ENCODE results near the gene HSPG2.

HSPG2 gene

DNA sequence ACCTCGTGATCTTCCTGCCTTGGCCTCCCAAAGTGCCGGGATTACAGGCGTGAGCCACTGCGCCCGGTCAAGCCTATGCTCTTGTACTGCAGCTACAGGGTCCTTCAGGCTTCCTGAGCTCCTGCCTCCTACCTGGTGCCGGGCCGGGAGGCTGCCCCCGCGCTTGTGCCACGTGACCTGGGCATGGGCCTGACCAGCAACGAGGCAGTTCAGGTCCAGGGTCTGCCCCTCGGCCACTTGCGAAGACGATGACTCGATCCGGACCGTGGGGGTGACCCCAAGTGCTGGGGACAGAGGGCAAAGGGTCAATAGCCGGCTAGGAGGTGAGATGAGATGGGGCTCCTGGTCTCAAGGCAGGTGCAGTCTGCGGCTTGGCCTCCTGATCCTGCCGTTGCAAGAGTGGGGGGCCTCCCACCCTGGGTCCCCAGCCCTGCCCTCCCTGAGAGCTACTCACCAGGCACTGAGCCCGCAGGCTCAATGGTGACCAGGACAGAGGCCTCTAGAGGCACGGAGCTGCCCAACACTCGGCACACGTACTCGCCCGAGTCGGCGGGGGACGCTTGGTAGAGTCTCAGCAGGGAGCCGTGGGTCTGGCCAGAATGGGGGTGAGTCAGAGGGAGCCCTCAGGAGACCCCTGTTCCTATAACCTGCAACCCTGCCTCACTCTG lies 87.1 kb downstream of the HSPG2 start:
- no peak for DNase-seq (ENCODE audit: low read depth in 1 of 2, low spot score in 1 of 2)

DNA sequence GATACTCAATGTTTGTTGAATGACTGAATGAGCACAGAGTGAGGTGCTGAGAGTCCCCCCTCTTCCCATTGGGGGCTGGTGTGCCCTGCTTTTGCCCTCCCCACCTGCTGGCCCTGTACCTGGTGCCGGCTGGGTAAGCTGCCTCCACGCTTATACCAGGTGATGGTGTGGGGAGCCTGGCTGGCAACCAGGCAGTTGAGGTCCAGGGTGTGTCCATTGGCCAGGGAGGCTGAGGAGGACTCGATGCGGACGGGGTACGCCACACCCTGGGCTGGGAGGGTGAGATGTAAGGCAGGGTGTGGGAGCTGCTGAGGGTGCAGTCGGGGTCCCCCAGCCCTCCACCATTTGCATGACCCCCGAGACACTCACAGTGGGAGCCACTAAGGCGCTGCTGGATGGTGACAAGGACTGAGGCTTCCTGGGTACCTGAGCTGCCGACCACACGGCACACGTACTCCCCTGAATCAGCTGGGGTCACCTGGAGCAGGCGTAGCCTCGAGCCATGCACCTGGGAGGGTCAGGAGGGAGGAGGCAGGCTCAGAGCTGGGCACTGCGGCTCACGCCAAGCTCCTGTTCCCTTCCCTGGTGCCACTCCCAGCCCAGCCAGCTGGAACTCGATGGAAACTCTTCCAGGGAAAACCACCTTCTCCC lies 88.5 kb downstream of the HSPG2 start:
- DNase-seq (ENCODE audit: low read depth in 1 of 2, low spot score in 1 of 2) = no peak

- no peak for DNase-seq (ENCODE audit: low read depth in 1 of 2, low spot score in 1 of 2)
Measured at GRCh38 chr1:21847223-21848205, 89.6 kb downstream of the HSPG2 start.

- DNase-seq (ENCODE audit: low read depth in 1 of 2, low spot score in 1 of 2) = no peak
Measured at GRCh38 chr1:21845646-21846641, 91.2 kb downstream of the HSPG2 start.

- DNase-seq (ENCODE audit: low read depth in 1 of 2, low spot score in 1 of 2) = no peak
Measured at GRCh38 chr1:21843996-21844395, 93.1 kb downstream of the HSPG2 start.

DNA sequence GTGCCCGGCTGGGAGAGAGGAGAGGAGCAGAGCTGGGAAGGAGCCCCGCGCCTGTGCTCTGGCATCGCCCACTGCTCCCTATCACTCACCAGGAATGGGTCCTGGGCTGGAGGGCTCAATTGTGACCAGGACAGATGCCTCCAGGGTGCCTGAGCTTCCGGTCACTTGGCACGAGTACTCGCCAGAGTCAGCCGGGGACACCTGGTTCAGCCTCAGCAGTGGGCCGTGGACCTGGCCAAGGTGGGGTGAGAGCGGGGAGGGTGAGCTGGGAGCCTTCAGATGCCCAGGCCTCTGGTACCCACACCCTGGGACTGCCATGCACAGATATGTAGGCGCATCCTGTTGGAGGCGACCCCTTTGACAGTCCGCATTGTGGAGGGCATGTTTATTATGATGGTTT lies 93.9 kb downstream of the HSPG2 start:
- DNase-seq (ENCODE audit: low read depth in 1 of 2, low spot score in 1 of 2) = no peak

DNA sequence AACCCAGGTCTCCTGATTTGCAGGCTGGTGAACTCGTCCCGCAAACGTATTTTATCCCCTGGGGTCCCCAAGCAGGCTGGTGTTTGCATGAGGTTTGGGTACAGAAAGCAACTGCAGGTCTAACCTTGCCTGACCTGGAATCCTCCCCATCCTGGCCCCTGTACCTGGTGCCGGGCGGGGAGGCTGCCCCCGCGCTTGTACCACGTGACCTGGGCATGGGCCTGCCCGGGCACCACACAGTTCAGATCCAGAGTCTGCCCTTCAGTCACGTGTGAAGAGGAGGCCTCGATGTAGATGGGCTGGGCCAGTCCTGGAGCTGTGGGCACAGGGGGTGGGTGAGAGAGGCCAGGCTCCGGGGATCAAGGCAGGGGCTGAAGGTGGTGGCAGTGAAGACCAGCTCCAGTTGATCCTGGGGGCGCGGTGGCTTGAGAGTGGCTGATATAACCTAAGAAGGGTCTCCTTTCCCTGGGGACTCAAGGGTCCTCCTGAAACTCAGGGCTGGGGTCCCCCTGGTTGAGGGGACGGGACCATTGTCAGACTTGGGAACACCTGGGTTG lies 94.4 kb downstream of the HSPG2 start:
- DNase-seq (ENCODE audit: low read depth in 1 of 2, low spot score in 1 of 2) = no peak

GRCh38 chr1:21841852-21842466 lies 95.2 kb downstream of the HSPG2 start:
- no peak for DNase-seq (ENCODE audit: low read depth in 1 of 2, low spot score in 1 of 2)

- no peak for DNase-seq (ENCODE audit: low read depth in 1 of 2, low spot score in 1 of 2)
Measured at GRCh38 chr1:21840981-21841380, 96.1 kb downstream of the HSPG2 start.

DNA sequence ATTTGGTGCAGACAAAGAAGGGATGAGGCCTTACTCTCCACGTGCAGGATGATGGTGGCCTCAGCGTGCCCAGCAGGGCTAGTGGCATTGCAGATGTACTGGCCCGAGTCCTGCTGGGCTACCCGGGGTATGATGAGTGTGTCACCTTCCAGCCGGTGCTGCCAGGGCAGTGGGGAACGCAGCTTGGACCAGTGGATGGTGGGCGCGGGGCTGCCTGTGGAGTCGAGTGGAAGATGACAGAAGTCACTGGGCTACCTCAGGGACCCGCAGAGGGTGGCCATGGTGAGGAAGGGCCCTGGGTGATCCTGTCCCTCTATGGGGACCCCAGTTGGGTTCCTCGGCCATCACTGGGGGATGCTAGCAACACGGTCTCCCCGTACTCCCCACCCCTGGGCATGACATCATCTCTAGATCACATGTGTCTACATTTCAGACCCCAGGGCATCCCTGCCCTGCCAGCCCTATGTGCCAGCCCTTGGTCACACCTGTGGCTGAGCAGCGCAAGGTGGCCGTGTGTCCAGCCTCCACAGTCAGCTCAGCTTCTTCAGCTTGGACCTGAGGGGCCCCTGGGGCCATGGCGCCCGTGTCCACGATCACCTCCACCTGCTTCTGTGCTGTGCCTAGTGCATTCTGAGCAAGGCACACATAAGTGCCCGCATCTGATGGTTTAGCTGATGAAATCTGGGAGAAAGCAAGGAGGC lies 97.6 kb downstream of the HSPG2 start:
- no peak for DNase-seq (ENCODE audit: low read depth in 1 of 2, low spot score in 1 of 2)

GRCh38 chr1:21838359-21839157 lies 98.6 kb downstream of the HSPG2 start:
- DNase-seq (ENCODE audit: low read depth in 1 of 2, low spot score in 1 of 2) = no peak

GRCh38 chr1:21837476-21837875 lies 99.6 kb downstream of the HSPG2 start:
- no peak for DNase-seq (ENCODE audit: low read depth in 1 of 2, low spot score in 1 of 2)

DNA sequence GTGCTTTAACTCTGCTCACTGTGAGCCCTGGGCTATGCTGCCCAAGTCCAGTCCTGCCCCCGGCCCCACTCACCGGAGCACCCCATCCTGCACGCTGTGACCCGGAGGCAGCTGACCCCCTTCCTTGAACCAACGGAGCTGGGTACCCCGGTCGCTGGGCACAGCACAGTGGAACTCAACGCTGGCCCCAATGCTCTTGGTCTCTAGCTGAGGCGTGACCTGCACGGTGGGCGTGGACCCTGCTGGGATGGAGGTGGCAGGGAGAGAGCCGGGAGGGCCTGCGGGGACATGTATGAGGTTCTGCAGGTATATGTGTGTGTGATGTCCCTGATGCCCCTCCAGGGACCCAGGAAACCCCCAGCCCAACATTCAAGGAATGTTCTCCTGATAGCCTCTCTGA lies 100.4 kb downstream of the HSPG2 start:
- DNase-seq (ENCODE audit: low read depth in 1 of 2, low spot score in 1 of 2) = no peak

GRCh38 chr1:21836010-21836409 lies 101.1 kb downstream of the HSPG2 start:
- DNase-seq (ENCODE audit: low read depth in 1 of 2, low spot score in 1 of 2) = no peak

GRCh38 chr1:21834666-21835065 lies 102.4 kb downstream of the HSPG2 start:
- DNase-seq (ENCODE audit: low read depth in 1 of 2, low spot score in 1 of 2) = no peak

GRCh38 chr1:21834094-21834493 lies 103.0 kb downstream of the HSPG2 start:
- no peak for DNase-seq (ENCODE audit: low read depth in 1 of 2, low spot score in 1 of 2)

- no peak for DNase-seq (ENCODE audit: low read depth in 1 of 2, low spot score in 1 of 2)
Measured at GRCh38 chr1:21833392-21833976, 103.6 kb downstream of the HSPG2 start.

DNA sequence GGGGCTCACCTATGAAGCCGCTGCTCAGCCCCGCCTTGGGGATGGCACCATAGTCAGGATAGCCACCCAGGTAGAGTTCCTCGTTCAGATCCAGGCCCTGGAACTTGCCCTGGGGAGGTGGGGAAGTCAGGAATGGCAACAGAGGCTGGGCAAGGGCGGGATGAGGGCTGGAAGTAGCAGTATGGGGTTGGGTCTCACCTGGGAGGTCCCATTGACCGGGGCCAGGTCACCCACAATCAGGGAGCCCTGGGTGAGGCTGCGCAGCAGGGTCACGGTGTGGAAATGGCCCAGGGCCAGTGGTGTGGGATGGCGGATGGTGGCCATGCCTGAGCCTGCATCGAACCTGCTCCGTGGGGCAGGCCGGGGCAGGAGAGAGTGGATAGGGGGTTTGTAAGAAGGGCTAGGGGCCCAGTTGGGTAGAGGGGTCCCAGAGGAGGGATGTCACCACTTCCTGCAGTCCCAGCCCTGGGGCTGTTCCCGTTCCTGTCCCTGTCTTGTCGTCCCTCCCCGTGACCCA lies 105.6 kb downstream of the HSPG2 start:
- no peak for DNase-seq (ENCODE audit: low read depth in 1 of 2, low spot score in 1 of 2)

Measured in activated CD4-positive, alpha-beta T cell treated with anti-CD3 and anti-CD28 coated beads, Interleukin-2, amount 50 U/mL, for 24 hours (primary cell).